Common myeloid progenitor, CD34-positive (primary cell): ENCODE results near the gene TOMT.

Experiments used
- CTCF ChIA-PET: fragments of 350-600 bp; sonication (Branson Sonifier 250); formaldehyde crosslinking; loops from one replicate; lab custom pipeline; 2021; ENCODE audit warnings: antibody characterized with exemption; lab: Charles Lee
- POLR2A ChIA-PET: fragments of 350-600 bp; sonication (Branson Sonifier 250); formaldehyde crosslinking; loops from one replicate; lab custom pipeline; 2021; ENCODE audit warnings: antibody characterized with exemption; lab: Charles Lee
- DNase-seq, 3 donors: peaks; one replicate each; pipeline versions ENCODE4 v3.0.0 to v3.0.0-alpha.2; 2013
- H3K27ac ChIP-seq, 2 experiments: 1 replicate in 1 of 2; 2 replicates in 1 of 2; pipeline ENCODE4 v1.7.0; 2013; ENCODE audit warnings: inconsistent platforms in 2 of 2, low read length in 2 of 2, mild to moderate bottlenecking in 2 of 2, low read depth in 1 of 2, moderate library complexity in 1 of 2; ENCODE audit not compliant: severe bottlenecking in 2 of 2, insufficient read depth in 1 of 2, poor library complexity in 1 of 2
- H3K27me3 ChIP-seq, 5 experiments: replicated peaks in 2 of 5; 1 replicate in 3 of 5; 2 replicates in 2 of 5; pipeline versions ENCODE4 v1.6.1 to v1.7.0; 2013; ENCODE audit warnings: low read length in 4 of 5, mild to moderate bottlenecking in 2 of 5, moderate library complexity in 2 of 5, inconsistent platforms in 1 of 5; ENCODE audit not compliant: insufficient read depth in 5 of 5, control insufficient read depth in 4 of 5
- H3K36me3 ChIP-seq, 4 experiments: 1 replicate in 2 of 4; 2 replicates in 2 of 4; pipeline versions ENCODE4 v1.6.1 to v1.7.0; 2013; ENCODE audit warnings: low read length in 3 of 4, control low read depth in 1 of 4, mild to moderate bottlenecking in 1 of 4; ENCODE audit not compliant: control insufficient read depth in 4 of 4, insufficient read depth in 4 of 4
- H3K4me1 ChIP-seq, 4 experiments: 1 replicate in 3 of 4; 2 replicates in 1 of 4; pipeline versions ENCODE4 v1.6.1 to v1.7.1; 2013; ENCODE audit warnings: low read length in 3 of 4, mild to moderate bottlenecking in 3 of 4, control low read depth in 1 of 4, inconsistent platforms in 1 of 4, moderate library complexity in 1 of 4; ENCODE audit not compliant: control insufficient read depth in 4 of 4, insufficient read depth in 4 of 4; ENCODE audit errors: control extremely low read depth in 1 of 4
- H3K4me3 ChIP-seq, 7 experiments: 1 replicate in 4 of 7; 2 replicates in 3 of 7; pipeline versions ENCODE4 v1.5.1 to v1.7.0; 2013; ENCODE audit warnings: mild to moderate bottlenecking in 7 of 7, low read length in 6 of 7, moderate library complexity in 6 of 7, inconsistent platforms in 2 of 7, low read depth in 2 of 7, control low read depth in 1 of 7; ENCODE audit not compliant: insufficient read depth in 4 of 7, control insufficient read depth in 1 of 7; ENCODE audit errors: extremely low read depth in 1 of 7
- H3K9me3 ChIP-seq, 5 experiments: 1 replicate in 4 of 5; 2 replicates in 1 of 5; pipeline versions ENCODE4 v1.6.1 to v1.7.1; 2013; ENCODE audit warnings: low read length in 4 of 5, mild to moderate bottlenecking in 2 of 5, inconsistent platforms in 1 of 5, low read depth in 1 of 5, moderate library complexity in 1 of 5; ENCODE audit not compliant: control insufficient read depth in 4 of 5, insufficient read depth in 2 of 5; ENCODE audit errors: control extremely low read depth in 1 of 5
- WGBS: methylation state at CpG from one replicate; pipeline ENCODE4 v1.1.5; 2013; ENCODE audit not compliant: insufficient coverage; 5-methylcytosine and 5-hydroxymethylcytosine counted together

TOMT gene

GRCh38 chr11:72078477-72078876 is 27.2 kb upstream of the TOMT start:
- DNase-seq = no peak
- Histone ChIP-seq H3K4me3 (peak overlapping the region in 1 of 7 experiments; percentile 77), H3K27ac (peak overlapping the region; percentile 0 to 90), H3K9me3 (no peaks in the 10 kb centered on the region), H3K27me3 (no peaks in the 10 kb centered on the region), H3K36me3 (peaks cover 0 to 7% (median 0%) of the 10 kb centered on the region in 4 experiments), H3K4me1 (peaks cover 11 to 52% (median 37%) of the 10 kb centered on the region in 4 experiments)
- 98% methylated on average over 4 of the region's 6 CpGs for WGBS
- ChIA-PET POLR2A (interaction anchor here (0.5 to 1.0 kb wide), 2 partner anchors 37 to 114 kb away, joined by 3 read pairs; no protein-coding TSS in a partner anchor), CTCF (interaction anchor here (0.8 to 1.9 kb wide), 14 partner anchors 8 to 65 kb away, joined by 3 to 10 read pairs (median 4); no protein-coding TSS in a partner anchor)

DNA sequence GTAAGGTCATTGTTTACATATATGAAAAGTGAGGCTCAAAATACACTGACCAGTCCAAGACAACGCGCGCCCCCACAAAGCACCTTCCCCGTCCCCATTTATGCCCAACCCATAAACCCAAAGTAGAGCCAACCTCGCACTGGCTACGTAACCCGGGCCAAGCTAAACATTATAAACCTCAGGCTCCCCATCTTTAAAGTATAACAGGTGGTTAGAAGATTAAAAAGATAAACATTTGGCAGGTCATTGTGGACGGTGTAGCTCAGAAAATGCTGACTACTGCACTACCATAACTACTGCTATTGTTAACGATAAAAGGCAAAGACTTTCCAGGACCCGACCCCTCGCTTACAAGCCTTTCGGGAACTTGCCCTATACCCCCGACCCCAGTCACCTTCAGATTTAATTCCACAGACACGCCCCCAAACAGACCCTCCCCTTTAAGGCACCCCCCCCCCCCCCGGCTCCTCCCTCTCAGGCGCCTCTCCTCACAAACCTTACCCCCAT is 25.9 kb upstream of the TOMT start:
- WGBS = 0% methylated on average over 1 of the region's 16 CpGs
- Histone ChIP-seq H3K4me3 (peak overlapping the region; percentile 77 to 93 (median 85)), H3K9me3 (no peaks in the 10 kb centered on the region), H3K36me3 (peaks cover 0 to 7% (median under 1%) of the 10 kb centered on the region in 4 experiments), H3K27ac (peak overlapping the region; percentile 64 to 90), H3K4me1 (peaks cover 11 to 52% (median 37%) of the 10 kb centered on the region in 4 experiments), H3K27me3 (no peaks in the 10 kb centered on the region)
- DNase-seq = peak in 2 of 3 donors; percentile 74 to 82
- ChIA-PET POLR2A (interaction anchor here (0.9 to 1.0 kb wide), 2 partner anchors 38 to 52 kb away, joined by 3 read pairs; no protein-coding TSS in a partner anchor), CTCF (interaction anchor here (1.5 to 1.9 kb wide), 2 partner anchors 13 to 29 kb away, joined by 4 to 6 read pairs; no protein-coding TSS in a partner anchor)

DNA sequence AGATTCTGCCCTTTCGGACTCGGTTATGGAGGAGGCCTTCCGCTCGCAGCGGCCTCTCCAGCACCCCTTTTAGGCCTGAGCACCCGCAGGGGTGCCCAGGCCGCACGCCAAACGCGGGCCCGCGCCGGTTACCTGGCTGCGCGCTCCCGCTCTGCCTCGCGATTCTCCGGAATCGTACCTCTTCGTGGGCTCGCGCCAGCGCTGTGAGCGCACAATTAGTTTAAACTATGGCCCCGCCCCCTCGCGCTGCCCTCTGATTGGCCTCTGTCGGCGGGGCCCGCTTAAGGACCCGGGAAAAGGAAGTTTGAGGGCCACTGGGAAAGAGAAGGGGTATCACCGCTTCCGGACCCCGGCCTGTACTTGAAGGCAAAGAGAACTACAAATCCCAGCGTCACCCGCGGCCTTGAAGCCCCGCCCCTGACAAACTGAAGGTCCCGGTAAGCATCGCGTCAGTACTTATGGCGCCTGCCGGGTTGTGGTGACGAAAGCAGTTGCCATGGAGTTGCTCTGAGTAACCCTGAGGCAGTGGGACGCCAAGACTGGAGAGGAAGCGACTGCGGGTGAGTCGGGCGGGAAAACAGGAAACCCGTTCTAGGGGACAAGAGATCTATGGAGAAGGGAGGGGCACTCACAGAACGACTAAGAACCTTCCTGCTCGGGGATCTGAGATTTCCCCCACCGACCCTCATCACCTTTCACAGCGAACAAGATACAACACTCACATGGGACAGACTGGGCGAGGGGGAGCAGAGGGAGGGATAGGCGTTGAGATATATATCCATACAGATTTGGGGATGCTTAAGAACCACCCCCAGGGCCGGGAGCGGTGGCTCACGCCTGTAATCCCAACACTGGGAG is 25.2 kb upstream of the TOMT start, which contains the start of the genes LRRC51 and NUMA1:
Gene LRRC51, plus strand, starts transcription at position 525 of the 858 bp plus-strand sequence. CDS start 8,234 bp downstream, outside the sequence.
Gene NUMA1, minus strand, starts transcription at position 217 of the 858 bp plus-strand sequence. CDS start 44,599 bp downstream, outside the sequence.
- WGBS = under 1% methylated on average over 42 of the region's 60 CpGs
- ChIA-PET POLR2A (interaction anchor here (0.9 to 1.0 kb wide), 2 partner anchors 38 to 52 kb away, joined by 3 read pairs; no protein-coding TSS in a partner anchor), CTCF (interaction anchor here (1.0 to 8.2 kb wide), 8 partner anchors 11 to 54 kb away, joined by 3 to 86 read pairs (median 6); partner anchors contain the start of gene LAMTOR1)

DNA sequence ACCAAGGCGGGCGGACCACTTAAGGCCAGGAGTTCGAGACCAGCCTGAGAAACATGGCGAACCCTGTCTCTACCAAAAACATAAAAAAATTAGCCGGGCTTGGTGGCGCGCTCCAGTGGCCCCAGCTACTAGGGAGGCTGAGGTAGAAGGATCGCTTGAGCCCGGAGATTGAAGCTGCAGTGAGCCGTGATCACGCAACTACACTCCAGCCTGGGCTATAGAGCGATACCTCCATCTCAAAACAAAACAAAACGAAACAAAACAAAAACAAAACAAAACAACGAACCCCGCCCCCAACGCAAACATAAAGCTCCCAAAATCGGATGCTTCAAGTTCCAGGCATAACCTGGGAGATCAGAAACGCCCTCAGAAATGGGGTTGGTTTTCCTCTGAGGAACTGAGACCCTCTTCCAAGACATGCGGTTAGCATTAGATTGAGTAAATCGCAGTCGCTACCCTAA is 24.5 kb upstream of the TOMT start:
- POLR2A ChIA-PET = interaction anchor here (1.0 to 1.4 kb wide), 3 partner anchors 20 to 55 kb away, joined by 3 to 6 read pairs (median 5); no protein-coding TSS in a partner anchor
- no peaks in the 10 kb centered on the region for H3K9me3 ChIP-seq
- DNase-seq = no peak
- peak overlapping the region in 6 of 7 experiments; percentile 77 to 93 (median 86) for H3K4me3 ChIP-seq
- H3K4me1 ChIP-seq = peaks cover 6 to 42% (median 31%) of the 10 kb centered on the region in 4 experiments
- no peaks in the 10 kb centered on the region for H3K27me3 ChIP-seq
- peaks cover 0 to 14% (median 8%) of the 10 kb centered on the region in 4 experiments for H3K36me3 ChIP-seq
- CTCF ChIA-PET = interaction anchor here (1.0 to 8.2 kb wide), 14 partner anchors 9 to 352 kb away, joined by 3 to 86 read pairs (median 5); partner anchors contain the start of genes CLPB and LAMTOR1
- H3K27ac ChIP-seq = peak overlapping the region; percentile 74 to 90
- 81% methylated on average over 21 of the region's 21 CpGs for WGBS

More for the DNA sequence above, 25.2 kb upstream of the TOMT start, which contains the start of the genes LRRC51 and NUMA1:
- Histone ChIP-seq H3K27ac (peak within 1 kb of the TSS; percentile 74 to 90), H3K4me1 (peaks cover 9 to 46% (median 32%) of the 10 kb centered on the region in 4 experiments), H3K36me3 (peaks cover 0 to 14% (median 4%) of the 10 kb centered on the region in 4 experiments), H3K9me3 (no peaks in the 10 kb centered on the region), H3K27me3 (no peaks in the 10 kb centered on the region), H3K4me3 (peak within 1 kb of the TSS; percentile 77 to 93 (median 85))
- peak; percentile 100 for DNase-seq

- DNase-seq = peak in 2 of 3 donors; percentile 40 to 57
- H3K27me3 ChIP-seq = no peaks in the 10 kb centered on the region
- H3K27ac ChIP-seq = peak overlapping the region in 1 of 2 experiments; percentile 90
- WGBS = 88% methylated on average over 3 of the region's 3 CpGs
- H3K4me1 ChIP-seq = peaks cover 6 to 42% (median 31%) of the 10 kb centered on the region in 4 experiments
- H3K9me3 ChIP-seq = no peaks in the 10 kb centered on the region
- H3K36me3 ChIP-seq = peaks cover 0 to 20% (median 8%) of the 10 kb centered on the region in 4 experiments
- ChIA-PET POLR2A (interaction anchor here (0.6 to 1.4 kb wide), 4 partner anchors 19 to 1849 kb away, joined by 3 to 6 read pairs (median 4); no protein-coding TSS in a partner anchor), CTCF (interaction anchor here (0.9 to 8.2 kb wide), 22 partner anchors 9 to 351 kb away, joined by 3 to 86 read pairs (median 4); partner anchors contain the start of genes CLPB and LAMTOR1)
- H3K4me3 ChIP-seq = peak overlapping the region in 1 of 7 experiments; percentile 43
Measured at GRCh38 chr11:72081821-72082453, 23.8 kb upstream of the TOMT start.

- no peak for DNase-seq
- no peak overlapping the region for H3K4me3 ChIP-seq
- no peak overlapping the region for H3K27ac ChIP-seq
- H3K9me3 ChIP-seq = no peaks in the 10 kb centered on the region
- peaks cover 6 to 32% (median 29%) of the 10 kb centered on the region in 4 experiments for H3K4me1 ChIP-seq
- WGBS = no CpG with 5 or more reads among the region's 2 CpGs
- H3K36me3 ChIP-seq = peaks cover 8 to 29% (median 15%) of the 10 kb centered on the region in 4 experiments
- ChIA-PET POLR2A (no interaction called here), CTCF (interaction anchor here (0.9 to 8.2 kb wide), 6 partner anchors 9 to 61 kb away, joined by 4 to 86 read pairs (median 16); partner anchors contain the start of gene LAMTOR1)
- no peaks in the 10 kb centered on the region for H3K27me3 ChIP-seq
Measured at GRCh38 chr11:72083414-72083813, 22.3 kb upstream of the TOMT start.
